GM12878 (cell line): ENCODE results near the gene IKZF1. TPM values are rescaled to one million over a fixed set of nuclear protein-coding genes. Genes with fewer than 3 reads are reported as not detected.

Experiments
- ATAC-seq: fragments of 200-7000 bp; cut with Tn5 transposase; 3 replicates; pipeline ENCODE4 v1.9.1; 2020; ENCODE audit warnings: mild to moderate bottlenecking, moderate library complexity
- BruUV-seq: library from RNA; stranded (reverse); fragments of 400-500 nt; replicated peaks from 2 replicates; lab custom pipeline; 2021; lab: Mats Ljungman, UMichigan
- CTCF ChIA-PET: fragments of 300-600 bp; sonication (Branson Sonifier 250); formaldehyde crosslinking; extraction: SDS; loops from one replicate; lab custom pipeline; 2021; ENCODE audit warnings: inconsistent platforms; lab: Yijun Ruan, JAX
- POLR2A ChIA-PET: fragments of 350-600 bp; formaldehyde crosslinking; extraction: SDS; loops from one replicate; lab custom pipeline; 2021; ENCODE audit warnings: inconsistent platforms; lab: Charles Lee
- RAD21 ChIA-PET: fragments of 300-600 bp; sonication (Branson Sonifier 250); formaldehyde crosslinking; loops from one replicate; lab custom pipeline; 2023; ENCODE audit warnings: antibody characterized with exemption; ENCODE audit not compliant: unreplicated experiment; lab: Charles Lee
- SMC1A ChIA-PET: fragments of 300-600 bp; sonication (Branson Sonifier 250); formaldehyde crosslinking; loops from one replicate; lab custom pipeline; 2023; ENCODE audit not compliant: unreplicated experiment, uncharacterized antibody; lab: Charles Lee
- DNase-seq: peaks from one replicate; pipeline ENCODE4 v3.0.0-alpha.2; 2011; ENCODE audit warnings: low read depth, low spot score
- FAIRE-seq: peaks from 3 replicates; lab custom pipeline; 2011; peaks lifted over from hg19 to GRCh38; lab: Jason Lieb, UNC
- H2AFZ ChIP-seq: 2 replicates; pipeline ENCODE4 v1.6.0; 2011; ENCODE audit warnings: low read depth, low read length, control low read depth; ENCODE audit not compliant: control insufficient read depth
- H3K27ac ChIP-seq: 2 replicates; pipeline ENCODE4 v1.5.1; 2011; ENCODE audit warnings: control low read depth; ENCODE audit not compliant: control insufficient read depth, insufficient read depth
- H3K27me3 ChIP-seq, 2 experiments: replicated peaks in 1 of 2; 2 replicates each; pipeline versions ENCODE4 v1.6.0 to v1.6.1; 2011; ENCODE audit warnings: low read length in 1 of 2; ENCODE audit not compliant: control insufficient read depth in 2 of 2, insufficient read depth in 2 of 2
- H3K36me3 ChIP-seq, 2 experiments: 2 replicates each; pipeline ENCODE4 v1.5.1; 2011; ENCODE audit warnings: low read length in 1 of 2; ENCODE audit not compliant: control insufficient read depth in 2 of 2, insufficient read depth in 2 of 2
- H3K4me1 ChIP-seq: 2 replicates; pipeline ENCODE4 v1.6.1; 2011; ENCODE audit warnings: mild to moderate bottlenecking, low read length, moderate library complexity, mixed read lengths; ENCODE audit not compliant: control insufficient read depth, insufficient read depth
- H3K4me2 ChIP-seq: 2 replicates; pipeline ENCODE4 v1.6.0; 2011; ENCODE audit warnings: control low read depth; ENCODE audit not compliant: control insufficient read depth, insufficient read depth
- H3K4me3 ChIP-seq: fragments of 200-600 bp; sonication (generic); 2 replicates; pipeline ENCODE4 v1.5.1; 2016
- H3K79me2 ChIP-seq: 2 replicates; pipeline ENCODE4 v1.6.0; 2011; ENCODE audit warnings: low read length; ENCODE audit not compliant: control insufficient read depth, insufficient read depth
- H3K9ac ChIP-seq: 2 replicates; pipeline ENCODE4 v1.8.0; 2011; ENCODE audit warnings: low read length, control low read depth, mixed read lengths; ENCODE audit not compliant: control insufficient read depth, insufficient read depth
- H3K9me3 ChIP-seq: replicated peaks from 3 replicates; pipeline ENCODE4 v1.5.1; 2011; ENCODE audit warnings: mild to moderate bottlenecking, low read length; ENCODE audit not compliant: control insufficient read depth, insufficient read depth
- H4K20me1 ChIP-seq: 2 replicates; pipeline ENCODE4 v1.6.0; 2011; ENCODE audit not compliant: control insufficient read depth, insufficient read depth
- SPI1 ChIP-seq: IDR thresholded peaks from 2 replicates; pipeline ENCODE4 v1.6.1; 2011; ENCODE audit warnings: low read depth, mild to moderate bottlenecking, low read length, moderate library complexity, borderline replicate concordance; ENCODE audit not compliant: insufficient read depth
- ZBED1 ChIP-seq: IDR thresholded peaks from 2 replicates; pipeline ENCODE4 v1.6.1; 2016; ENCODE audit warnings: borderline replicate concordance
- WGBS: methylation state at CpG from one replicate; pipeline ENCODE4 v1.1.6; 2016; ENCODE audit warnings: low lambda C conversion rate; ENCODE audit not compliant: insufficient replicate concordance, insufficient coverage; ENCODE audit errors: missing lambda C conversion rate; 5-methylcytosine and 5-hydroxymethylcytosine counted together
- in situ Hi-C: fragments of 300-500 bp; cut with MboI; formaldehyde crosslinking; loops from 9 replicates; pipeline ENCODE4 v1.14.3; 2018; ENCODE audit warnings: mixed read lengths
- intact Hi-C: fragments of 100-400 bp; cut with micrococcal nuclease; formaldehyde crosslinking; loops from one replicate; pipeline ENCODE4 v1.14.2; 2022; ENCODE audit not compliant: unreplicated experiment
- polyA plus RNA-seq, 11 experiments: library from polyadenylated mRNA; depleted of rRNA in 4 of 11; unstranded in 6 of 11; stranded (reverse) in 5 of 11; fragments of >200 nt; fragmentation: Nextera tagmentation in 4 of 11; fragmentation: Illumina TruSeq in 1 of 11; extraction: Ambion mirVana in 4 of 11; extraction: Trizol in 1 of 11; gene quantifications; 1 replicate in 1 of 11; 2 replicates in 10 of 11; pipeline versions ENCODE4 v1.2.1 to v1.2.3, GENCODE V29; 2011 to 2016; ENCODE audit warnings: inconsistent platforms in 2 of 11, missing spikeins in 2 of 11, low read depth in 1 of 11
- total RNA-seq, 4 experiments: library from RNA; depleted of rRNA in 3 of 4; stranded (reverse); fragments of >200 nt in 3 of 4; fragmentation: Illumina TruSeq in 1 of 4; extraction: Trizol in 1 of 4; gene quantifications; 2 replicates each; pipeline versions ENCODE4 v1.2.1 to v1.2.3, GENCODE V29; 2013 to 2021
- TF ChIP-seq, protein P1 (sequence below): fragments of 450-650 bp; IDR thresholded peaks from 2 replicates; pipeline ENCODE4 v1.6.1; 2018; ENCODE audit warnings: borderline replicate concordance, mild to moderate bottlenecking; ENCODE audit not compliant: partially characterized antibody

Gene IKZF1
- total and polyA plus RNA-seq, 10 of the 15 experiments (the other 5 are each of a cell fraction or from before 2014, with no cell fraction given), result 27.2 to 125 (median 71.6) TPM

DNA sequence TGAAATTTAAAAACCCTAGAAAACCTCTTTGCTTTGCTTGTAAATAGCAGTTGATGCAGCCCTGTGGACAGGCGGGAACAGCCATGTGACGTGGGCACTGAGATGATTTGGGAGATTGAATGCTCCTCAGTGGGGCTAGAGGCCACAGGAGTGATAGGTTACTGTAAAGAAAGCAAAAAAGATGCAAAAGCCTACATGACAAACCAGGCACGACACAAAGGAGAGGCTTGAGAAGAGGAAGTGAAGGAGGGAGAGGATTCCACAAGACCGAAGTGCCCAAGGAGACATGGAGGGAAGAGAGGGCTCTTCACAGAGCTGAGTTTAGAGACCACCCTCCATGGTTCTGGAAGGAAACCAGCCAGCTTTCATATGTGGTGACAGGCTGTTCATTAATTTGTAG is 25.7 kb downstream of the IKZF1 start:
- RAD21 ChIA-PET, result interaction anchor here (1.0 to 3.1 kb wide), 8 partner anchors 9 to 115 kb away, joined by 3 to 45 read pairs (median 10); no protein-coding TSS in a partner anchor
- Histone ChIP-seq H3K4me3 (no peak overlapping the region), H3K9ac (no peak overlapping the region), H3K79me2 (peaks cover 26% of the 10 kb centered on the region), H3K4me1 (peaks cover 60% of the 10 kb centered on the region), H3K9me3 (no peaks in the 10 kb centered on the region), H4K20me1 (no peaks in the 10 kb centered on the region), H3K27me3 (no peaks in the 10 kb centered on the region), H2AFZ (no peak overlapping the region), H3K27ac (peak overlapping the region; percentile 72), H3K36me3 (peaks cover 7 to 9% of the 10 kb centered on the region in 2 experiments), H3K4me2 (0 out of 2 replicates have a peak overlapping the region, but pooled peaks have one; percentile 24)
- in situ Hi-C loops (no loop called here), intact Hi-C loops (no loop called here)
- TF ChIP-seq ZBED1, result no peak
- TF ChIP-seq SPI1, result peak; percentile 57; the same call in 1 of the 2 replicates
- TF ChIP-seq, protein P1, sequence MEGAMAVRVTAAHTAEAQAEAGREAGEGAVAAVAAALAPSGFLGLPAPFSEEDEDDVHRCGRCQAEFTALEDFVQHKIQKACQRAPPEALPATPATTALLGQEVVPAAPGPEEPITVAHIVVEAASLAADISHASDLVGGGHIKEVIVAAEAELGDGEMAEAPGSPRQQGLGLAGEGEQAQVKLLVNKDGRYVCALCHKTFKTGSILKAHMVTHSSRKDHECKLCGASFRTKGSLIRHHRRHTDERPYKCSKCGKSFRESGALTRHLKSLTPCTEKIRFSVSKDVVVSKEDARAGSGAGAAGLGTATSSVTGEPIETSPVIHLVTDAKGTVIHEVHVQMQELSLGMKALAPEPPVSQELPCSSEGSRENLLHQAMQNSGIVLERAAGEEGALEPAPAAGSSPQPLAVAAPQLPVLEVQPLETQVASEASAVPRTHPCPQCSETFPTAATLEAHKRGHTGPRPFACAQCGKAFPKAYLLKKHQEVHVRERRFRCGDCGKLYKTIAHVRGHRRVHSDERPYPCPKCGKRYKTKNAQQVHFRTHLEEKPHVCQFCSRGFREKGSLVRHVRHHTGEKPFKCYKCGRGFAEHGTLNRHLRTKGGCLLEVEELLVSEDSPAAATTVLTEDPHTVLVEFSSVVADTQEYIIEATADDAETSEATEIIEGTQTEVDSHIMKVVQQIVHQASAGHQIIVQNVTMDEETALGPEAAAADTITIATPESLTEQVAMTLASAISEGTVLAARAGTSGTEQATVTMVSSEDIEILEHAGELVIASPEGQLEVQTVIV, result no peak
- no TSS peak for BruUV-seq
- CTCF ChIA-PET, result interaction anchor here (0.7 to 2.5 kb wide), 10 partner anchors 10 to 188 kb away, joined by 3 to 14 read pairs (median 4); no protein-coding TSS in a partner anchor
- SMC1A ChIA-PET, result interaction anchor here (0.7 to 4.7 kb wide), 11 partner anchors 9 to 125 kb away, joined by 3 to 91 read pairs (median 5); partner anchors contain the start of gene IKZF1
- POLR2A ChIA-PET, result interaction anchor here (2.0 to 3.1 kb wide), 3 partner anchors 9 to 20 kb away, joined by 10 to 14 read pairs (median 11); no protein-coding TSS in a partner anchor
- 13% methylated on average over 4 of the region's 4 CpGs for WGBS
- FAIRE-seq (no peak), ATAC-seq (no peak; the same call in 2 of the 3 replicates), DNase-seq (no peak)
